HEK293 (cell line): ENCODE measurements around the gene COBL.

Experiments
- CTCF ChIA-PET: fragments of 350-600 bp; formaldehyde crosslinking; extraction: SDS; loops from one replicate; lab custom pipeline; 2021; ENCODE audit warnings: antibody characterized with exemption; lab: Yijun Ruan, JAX
- POLR2A ChIA-PET: fragments of 300-600 bp; formaldehyde crosslinking; extraction: SDS; loops from one replicate; lab custom pipeline; 2020; ENCODE audit warnings: antibody characterized with exemption, inconsistent platforms; lab: Yijun Ruan, JAX
- H3K27ac ChIP-seq: fragments of 200-500 bp; sonication (Bioruptor generic); 2 replicates; pipeline ENCODE4 v1.5.1; 2014; ENCODE audit warnings: low read depth, low read length, control low read depth, inconsistent platforms; ENCODE audit errors: extremely low read depth
- H3K36me3 ChIP-seq, 2 experiments: fragments of 200-500 bp in 1 of 2; sonication (Bioruptor generic) in 1 of 2; 1 replicate in 1 of 2; 2 replicates in 1 of 2; pipeline ENCODE4 v1.5.1; 2014 to 2017; ENCODE audit warnings: inconsistent platforms in 2 of 2, low read length in 2 of 2; ENCODE audit not compliant: control insufficient read depth in 2 of 2, insufficient read depth in 1 of 2
- H3K4me1 ChIP-seq: fragments of 200-500 bp; sonication (Bioruptor generic); 2 replicates; pipeline ENCODE4 v1.5.1; 2014; ENCODE audit warnings: mild to moderate bottlenecking, low read length, inconsistent platforms; ENCODE audit not compliant: control insufficient read depth, insufficient read depth
- H3K4me3 ChIP-seq: 2 replicates; pipeline ENCODE4 v1.5.1; 2011; ENCODE audit warnings: low read depth, mild to moderate bottlenecking, control low read depth, low read length, moderate library complexity
- H3K9me3 ChIP-seq: fragments of 200-500 bp; sonication (Bioruptor generic); 2 replicates; pipeline ENCODE4 v1.5.1; 2014; ENCODE audit warnings: low read depth, low read length, inconsistent platforms; ENCODE audit not compliant: control insufficient read depth, insufficient read depth
- HIC1 ChIP-seq: fragments of 450-650 bp; formaldehyde crosslinking; IDR thresholded peaks from 2 replicates; pipeline ENCODE4 v1.5.1; 2016; ENCODE audit warnings: missing biosample characterization, missing genetic modification characterization
- IKZF3 ChIP-seq: fragments of 450-650 bp; IDR thresholded peaks from 2 replicates; pipeline ENCODE4 v1.5.0; 2018; ENCODE audit warnings: missing biosample characterization, mild to moderate bottlenecking, missing genetic modification characterization, moderate library complexity
- KLF7 ChIP-seq: fragments of 450-650 bp; formaldehyde crosslinking; IDR thresholded peaks from 2 replicates; pipeline ENCODE4 v1.5.1; 2016; ENCODE audit warnings: missing biosample characterization, missing genetic modification characterization, borderline replicate concordance
- MZF1 ChIP-seq: fragments of 450-650 bp; formaldehyde crosslinking; IDR thresholded peaks from 2 replicates; pipeline ENCODE4 v1.5.1; 2017; ENCODE audit warnings: missing biosample characterization, missing genetic modification characterization, borderline replicate concordance
- OSR2 ChIP-seq: fragments of 450-650 bp; formaldehyde crosslinking; IDR thresholded peaks from 2 replicates; pipeline ENCODE4 v1.5.1; 2016; ENCODE audit warnings: missing biosample characterization, missing genetic modification characterization
- SETDB1 ChIP-seq: IDR thresholded peaks from one replicate; pipeline ENCODE4 v1.6.1; 2017; ENCODE audit warnings: mild to moderate bottlenecking, low read length, moderate library complexity, mixed read lengths; ENCODE audit not compliant: insufficient read length
- ZBTB1 ChIP-seq: fragments of 450-650 bp; formaldehyde crosslinking; IDR thresholded peaks from 2 replicates; pipeline ENCODE4 v1.5.1; 2016; ENCODE audit warnings: missing biosample characterization, missing genetic modification characterization
- ZBTB10 ChIP-seq: fragments of 450-650 bp; formaldehyde crosslinking; IDR thresholded peaks from 2 replicates; pipeline ENCODE4 v1.5.1; 2016; ENCODE audit warnings: missing biosample characterization, missing genetic modification characterization
- ZBTB17 ChIP-seq: fragments of 450-650 bp; formaldehyde crosslinking; IDR thresholded peaks from 2 replicates; pipeline ENCODE4 v1.5.1; 2016; ENCODE audit warnings: missing biosample characterization, missing genetic modification characterization
- ZBTB48 ChIP-seq: fragments of 450-650 bp; formaldehyde crosslinking; IDR thresholded peaks from 2 replicates; pipeline ENCODE4 v1.5.1; 2016; ENCODE audit warnings: missing biosample characterization, missing genetic modification characterization
- ZNF10 ChIP-seq: fragments of 450-650 bp; formaldehyde crosslinking; IDR thresholded peaks from 2 replicates; pipeline ENCODE4 v1.5.1; 2017; ENCODE audit warnings: missing biosample characterization, missing genetic modification characterization
- ZNF155 ChIP-seq: fragments of 450-650 bp; formaldehyde crosslinking; IDR thresholded peaks from 2 replicates; pipeline ENCODE4 v1.5.1; 2016; ENCODE audit warnings: missing biosample characterization, missing genetic modification characterization
- ZNF18 ChIP-seq: fragments of 450-650 bp; formaldehyde crosslinking; IDR thresholded peaks from 2 replicates; pipeline ENCODE4 v1.5.1; 2016; ENCODE audit warnings: missing biosample characterization, missing genetic modification characterization
- ZNF362 ChIP-seq: fragments of 450-650 bp; formaldehyde crosslinking; IDR thresholded peaks from 2 replicates; pipeline ENCODE4 v1.5.1; 2016; ENCODE audit warnings: missing biosample characterization, missing genetic modification characterization
- ZNF600 ChIP-seq: fragments of 450-650 bp; formaldehyde crosslinking; IDR thresholded peaks from 2 replicates; pipeline ENCODE4 v1.5.1; 2016; ENCODE audit warnings: missing biosample characterization, missing genetic modification characterization
- ZNF610 ChIP-seq: fragments of 450-650 bp; formaldehyde crosslinking; IDR thresholded peaks from 2 replicates; pipeline ENCODE4 v1.5.1; 2016; ENCODE audit warnings: missing biosample characterization, missing genetic modification characterization, borderline replicate concordance
- ZNF791 ChIP-seq: fragments of 450-650 bp; formaldehyde crosslinking; IDR thresholded peaks from 2 replicates; pipeline ENCODE4 v1.5.1; 2016; ENCODE audit warnings: missing biosample characterization, missing genetic modification characterization
- ZXDB ChIP-seq: fragments of 450-650 bp; formaldehyde crosslinking; IDR thresholded peaks from 2 replicates; pipeline ENCODE4 v1.5.1; 2016; ENCODE audit warnings: missing biosample characterization, missing genetic modification characterization
- TF ChIP-seq, protein P1 (sequence below): fragments of 450-650 bp; formaldehyde crosslinking; IDR thresholded peaks from 2 replicates; pipeline ENCODE4 v1.5.1; 2017; ENCODE audit warnings: missing biosample characterization, missing genetic modification characterization
- TF ChIP-seq, protein P2 (sequence below): fragments of 450-650 bp; formaldehyde crosslinking; IDR thresholded peaks from 2 replicates; pipeline ENCODE4 v1.5.1; 2016; ENCODE audit warnings: missing biosample characterization, missing genetic modification characterization

Gene COBL

GRCh38 chr7:51054231-51054630, 262.4 kb downstream of the COBL start:
- no peak for TF ChIP-seq ZBTB1 (tag by site-specific recombination)
- TF ChIP-seq ZXDB (tag by site-specific recombination): no peak
- no peak for TF ChIP-seq ZNF610 (tag by site-specific recombination)
- no peak for TF ChIP-seq ZNF600 (tag by site-specific recombination)
- no peak for TF ChIP-seq ZBTB48
- TF ChIP-seq, protein P1, sequence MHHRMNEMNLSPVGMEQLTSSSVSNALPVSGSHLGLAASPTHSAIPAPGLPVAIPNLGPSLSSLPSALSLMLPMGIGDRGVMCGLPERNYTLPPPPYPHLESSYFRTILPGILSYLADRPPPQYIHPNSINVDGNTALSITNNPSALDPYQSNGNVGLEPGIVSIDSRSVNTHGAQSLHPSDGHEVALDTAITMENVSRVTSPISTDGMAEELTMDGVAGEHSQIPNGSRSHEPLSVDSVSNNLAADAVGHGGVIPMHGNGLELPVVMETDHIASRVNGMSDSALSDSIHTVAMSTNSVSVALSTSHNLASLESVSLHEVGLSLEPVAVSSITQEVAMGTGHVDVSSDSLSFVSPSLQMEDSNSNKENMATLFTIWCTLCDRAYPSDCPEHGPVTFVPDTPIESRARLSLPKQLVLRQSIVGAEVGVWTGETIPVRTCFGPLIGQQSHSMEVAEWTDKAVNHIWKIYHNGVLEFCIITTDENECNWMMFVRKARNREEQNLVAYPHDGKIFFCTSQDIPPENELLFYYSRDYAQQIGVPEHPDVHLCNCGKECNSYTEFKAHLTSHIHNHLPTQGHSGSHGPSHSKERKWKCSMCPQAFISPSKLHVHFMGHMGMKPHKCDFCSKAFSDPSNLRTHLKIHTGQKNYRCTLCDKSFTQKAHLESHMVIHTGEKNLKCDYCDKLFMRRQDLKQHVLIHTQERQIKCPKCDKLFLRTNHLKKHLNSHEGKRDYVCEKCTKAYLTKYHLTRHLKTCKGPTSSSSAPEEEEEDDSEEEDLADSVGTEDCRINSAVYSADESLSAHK: no peak
- no peak for TF ChIP-seq SETDB1
- TF ChIP-seq ZNF791 (tag by site-specific recombination): no peak
- TF ChIP-seq ZBTB10 (tag by site-specific recombination): no peak
- TF ChIP-seq IKZF3 (tag by site-specific recombination): no peak
- TF ChIP-seq, protein P2, sequence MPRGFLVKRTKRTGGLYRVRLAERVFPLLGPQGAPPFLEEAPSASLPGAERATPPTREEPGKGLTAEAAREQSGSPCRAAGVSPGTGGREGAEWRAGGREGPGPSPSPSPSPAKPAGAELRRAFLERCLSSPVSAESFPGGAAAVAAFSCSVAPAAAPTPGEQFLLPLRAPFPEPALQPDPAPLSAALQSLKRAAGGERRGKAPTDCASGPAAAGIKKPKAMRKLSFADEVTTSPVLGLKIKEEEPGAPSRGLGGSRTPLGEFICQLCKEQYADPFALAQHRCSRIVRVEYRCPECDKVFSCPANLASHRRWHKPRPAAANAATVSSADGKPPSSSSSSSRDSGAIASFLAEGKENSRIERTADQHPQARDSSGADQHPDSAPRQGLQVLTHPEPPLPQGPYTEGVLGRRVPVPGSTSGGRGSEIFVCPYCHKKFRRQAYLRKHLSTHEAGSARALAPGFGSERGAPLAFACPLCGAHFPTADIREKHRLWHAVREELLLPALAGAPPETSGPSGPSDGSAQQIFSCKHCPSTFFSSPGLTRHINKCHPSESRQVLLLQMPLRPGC (tag by site-specific recombination): no peak
- TF ChIP-seq ZNF155 (tag by site-specific recombination): no peak
- TF ChIP-seq HIC1 (tag by site-specific recombination): no peak
- TF ChIP-seq ZNF18 (tag by site-specific recombination): no peak
- TF ChIP-seq KLF7 (tag by site-specific recombination): no peak
- TF ChIP-seq OSR2 (tag by site-specific recombination): no peak
- TF ChIP-seq ZBTB17 (tag by site-specific recombination): no peak
- no peak for TF ChIP-seq MZF1
- TF ChIP-seq ZNF10: no peak
- TF ChIP-seq ZNF362: no peak
- Histone ChIP-seq H3K36me3 (no peaks in the 10 kb centered on the region), H3K27ac (no peak overlapping the region), H3K9me3 (no peaks in the 10 kb centered on the region), H3K4me3 (no peak overlapping the region), H3K4me1 (no peaks in the 10 kb centered on the region)
- ChIA-PET POLR2A (no interaction called here), CTCF (interaction anchor here (1.1 to 1.4 kb wide), 2 partner anchors 13 to 107 kb away, joined by 3 to 4 read pairs; no protein-coding TSS in a partner anchor)
